SK-N-SH (cell line): Measurements from ENCODE around the gene CD96. TPM values are rescaled to one million over a fixed set of nuclear protein-coding genes. Genes with fewer than 3 reads are reported as not detected.

Experiments
- CTCF ChIA-PET: fragments of 300-600, 350-600 bp; formaldehyde crosslinking; extraction: SDS; loops from one replicate; lab custom pipeline; 2021; lab: Yijun Ruan, JAX
- POLR2A ChIA-PET: fragments of 350-600 bp; sonication (Branson Sonifier 250); formaldehyde crosslinking; extraction: SDS; loops from one replicate; lab custom pipeline; 2020; ENCODE audit warnings: antibody characterized with exemption, inconsistent platforms; lab: Yijun Ruan, JAX
- DNase-seq: peaks from one replicate; pipeline ENCODE4 v3.0.0; 2012
- H2AFZ ChIP-seq: fragments of 200-600 bp; sonication (generic); 2 replicates; pipeline ENCODE4 v1.8.1; 2016; ENCODE audit warnings: antibody characterized with exemption, mild to moderate bottlenecking, low read depth
- H3F3A ChIP-seq: fragments of 200-600 bp; sonication (generic); replicated peaks from 2 replicates; pipeline ENCODE3; 2016; ENCODE audit warnings: antibody characterized with exemption, mild to moderate bottlenecking; ENCODE audit not compliant: insufficient read depth
- H3K27ac ChIP-seq, 2 experiments: fragments of 200-500 bp in 1 of 2; fragments of 200-600 bp in 1 of 2; sonication (Bioruptor generic) in 1 of 2; sonication (generic), shearing (Covaris generic) in 1 of 2; 2 replicates each; pipeline versions ENCODE4 v1.5.1 to v1.6.1; 2014 to 2016; ENCODE audit warnings: low read depth in 2 of 2, inconsistent platforms in 1 of 2, low read length in 1 of 2, mild to moderate bottlenecking in 1 of 2, mixed read lengths in 1 of 2
- H3K27me3 ChIP-seq: fragments of 200-600 bp; sonication (generic), shearing (Covaris generic); 2 replicates; pipeline ENCODE4 v1.6.1; 2016; ENCODE audit warnings: mixed run types; ENCODE audit not compliant: insufficient read depth
- H3K36me3 ChIP-seq, 2 experiments: fragments of 200-500 bp in 1 of 2; fragments of 200-600 bp in 1 of 2; sonication (Bioruptor generic) in 1 of 2; sonication (generic) in 1 of 2; replicated peaks in 1 of 2; 2 replicates each; pipeline versions ENCODE3 to v1.5.1; 2014 to 2016; ENCODE audit warnings: low read length in 1 of 2, mild to moderate bottlenecking in 1 of 2; ENCODE audit not compliant: insufficient read depth in 2 of 2, control insufficient read depth in 1 of 2
- H3K4me1 ChIP-seq, 2 experiments: fragments of 200-500 bp in 1 of 2; fragments of 200-600 bp in 1 of 2; sonication (Bioruptor generic) in 1 of 2; sonication (generic), shearing (Covaris generic) in 1 of 2; 2 replicates each; pipeline versions ENCODE4 v1.5.1 to v1.6.1; 2014 to 2016; ENCODE audit warnings: low read depth in 1 of 2, low read length in 1 of 2, mixed run types in 1 of 2; ENCODE audit not compliant: insufficient read depth in 2 of 2, control insufficient read depth in 1 of 2
- H3K4me2 ChIP-seq: fragments of 200-600 bp; sonication (generic), shearing (Covaris generic); 2 replicates; pipeline ENCODE4 v1.6.1; 2017; ENCODE audit warnings: mixed run types
- H3K4me3 ChIP-seq, 2 experiments: fragments of 200-500 bp in 1 of 2; fragments of 200-600 bp in 1 of 2; sonication (Bioruptor generic) in 1 of 2; sonication (generic), shearing (Covaris generic) in 1 of 2; 2 replicates each; pipeline versions ENCODE4 v1.5.1 to v1.8.1; 2014 to 2016; ENCODE audit warnings: low read depth in 2 of 2, inconsistent platforms in 1 of 2, low read length in 1 of 2, mild to moderate bottlenecking in 1 of 2, mixed read lengths in 1 of 2, moderate library complexity in 1 of 2
- H3K79me2 ChIP-seq: fragments of 200-600 bp; sonication (generic); 2 replicates; pipeline ENCODE4 v1.8.1; 2017; ENCODE audit warnings: mild to moderate bottlenecking; ENCODE audit not compliant: insufficient read depth
- H3K9ac ChIP-seq: fragments of 200-600 bp; sonication (generic); 2 replicates; pipeline ENCODE4 v1.6.1; 2017; ENCODE audit warnings: mixed run types
- H3K9me2 ChIP-seq: fragments of 200-600 bp; sonication (generic); 2 replicates; pipeline ENCODE4 v1.6.1; 2017; ENCODE audit warnings: mixed run types
- H3K9me3 ChIP-seq: fragments of 200-600 bp; sonication (generic); 2 replicates; pipeline ENCODE4 v1.6.1; 2017; ENCODE audit warnings: mixed run types, mild to moderate bottlenecking, moderate library complexity
- H4K20me1 ChIP-seq: fragments of 200-600 bp; sonication (generic); 2 replicates; pipeline ENCODE4 v1.6.1; 2017; ENCODE audit warnings: mild to moderate bottlenecking, mixed run types; ENCODE audit not compliant: insufficient read depth
- CHD2 ChIP-seq: fragments of 150-350 bp; IDR thresholded peaks from 2 replicates; pipeline ENCODE4 v1.6.1; 2018; ENCODE audit warnings: low read length; ENCODE audit not compliant: partially characterized antibody
- EP300 ChIP-seq, 2 experiments: IDR thresholded peaks; 2 replicates each; pipeline versions ENCODE4 v1.4.0 to v1.6.1; 2012; ENCODE audit warnings: borderline replicate concordance in 1 of 2, low read depth in 1 of 2, low read length in 1 of 2
- FOXJ3 ChIP-seq: sonication (generic); formaldehyde crosslinking; IDR thresholded peaks from 2 replicates; pipeline ENCODE4 v1.5.1; 2020; ENCODE audit warnings: mild to moderate bottlenecking, missing genetic modification reagents
- NRF1 ChIP-seq: IDR thresholded peaks from 2 replicates; pipeline ENCODE4 v1.6.1; 2012; ENCODE audit warnings: low read depth, mild to moderate bottlenecking, low read length
- PBX3 ChIP-seq: IDR thresholded peaks from 2 replicates; pipeline ENCODE4; 2012
- REST ChIP-seq: IDR thresholded peaks from 2 replicates; pipeline ENCODE4 v1.6.1; 2012; ENCODE audit warnings: mild to moderate bottlenecking, low read depth, low read length, moderate library complexity
- RFX5 ChIP-seq: IDR thresholded peaks from 2 replicates; pipeline ENCODE4 v1.6.1; 2012; ENCODE audit warnings: mild to moderate bottlenecking, improper control_type of control experiment, low read length
- RXRA ChIP-seq: IDR thresholded peaks from 2 replicates; pipeline ENCODE4 v1.4.0; 2012; ENCODE audit warnings: low read depth, mild to moderate bottlenecking, borderline replicate concordance
- TAF1 ChIP-seq: IDR thresholded peaks from 2 replicates; pipeline ENCODE4 v1.6.1; 2012; ENCODE audit warnings: low read depth, mild to moderate bottlenecking, low read length, moderate library complexity, borderline replicate concordance
- YY1 ChIP-seq: IDR thresholded peaks from 2 replicates; pipeline ENCODE4 v1.4.0; 2012; ENCODE audit warnings: low read depth, mild to moderate bottlenecking
- WGBS: methylation state at CpG from one replicate; pipeline ENCODE4 v1.1.6; 2017; ENCODE audit warnings: low lambda C conversion rate; 5-methylcytosine and 5-hydroxymethylcytosine counted together
- polyA plus RNA-seq, 3 experiments: library from polyadenylated mRNA; depleted of rRNA; stranded (reverse); fragments of >200 nt; gene quantifications; 2 replicates each; pipeline ENCODE4 v1.2.3, GENCODE V29; 2012
- TF ChIP-seq, protein P1 (sequence below): fragments of 150-350 bp; IDR thresholded peaks from 2 replicates; pipeline ENCODE4 v1.6.1; 2017; ENCODE audit warnings: antibody characterized with exemption, low read length, low read depth, borderline replicate concordance
- TF ChIP-seq, protein P2 (sequence below): IDR thresholded peaks from 2 replicates; pipeline ENCODE4 v1.4.0; 2012; ENCODE audit warnings: low read depth
- TF ChIP-seq, protein P3 (sequence below): IDR thresholded peaks from 2 replicates; pipeline ENCODE4 v1.4.0; 2012; ENCODE audit warnings: low read depth, borderline replicate concordance

CD96 gene
- polyA plus RNA-seq, 1 of the 3 experiments (the other 2 are of a cell fraction), result 0.02 TPM

- Histone ChIP-seq H4K20me1 (no peaks in the 10 kb centered on the region), H3K27ac (peak overlapping the region in 1 of 2 experiments; percentile 32; a peak in 1 of 4 replicates), H3K4me2 (peak overlapping the region; percentile 19; the same call in 1 of the 2 replicates), H3K79me2 (no peaks in the 10 kb centered on the region), H3K27me3 (no peaks in the 10 kb centered on the region), H3K9ac (no peak overlapping the region), H3K36me3 (no peaks in the 10 kb centered on the region), H3F3A (peaks cover 25% of the 10 kb centered on the region), H2AFZ (no peak overlapping the region), H3K9me3 (no peaks in the 10 kb centered on the region), H3K9me2 (no peaks in the 10 kb centered on the region), H3K4me3 (no peak overlapping the region), H3K4me1 (peaks cover 0 to 25% of the 10 kb centered on the region in 2 experiments; a peak in 3 of 4 replicates)
- ChIA-PET POLR2A (no interaction called here), CTCF (no interaction called here)
- TF ChIP-seq, protein P1, sequence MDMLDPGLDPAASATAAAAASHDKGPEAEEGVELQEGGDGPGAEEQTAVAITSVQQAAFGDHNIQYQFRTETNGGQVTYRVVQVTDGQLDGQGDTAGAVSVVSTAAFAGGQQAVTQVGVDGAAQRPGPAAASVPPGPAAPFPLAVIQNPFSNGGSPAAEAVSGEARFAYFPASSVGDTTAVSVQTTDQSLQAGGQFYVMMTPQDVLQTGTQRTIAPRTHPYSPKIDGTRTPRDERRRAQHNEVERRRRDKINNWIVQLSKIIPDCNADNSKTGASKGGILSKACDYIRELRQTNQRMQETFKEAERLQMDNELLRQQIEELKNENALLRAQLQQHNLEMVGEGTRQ, result no peak
- TF ChIP-seq RFX5 (no peak), RXRA (no peak), NRF1 (no peak), TAF1 (no peak), FOXJ3 (CRISPR knock-in tag) (no peak), EP300 (IDR thresholded peaks at IDR 0.05; ENCODE audit: borderline replicate concordance in 1 of 2, low read depth in 1 of 2, low read length in 1 of 2) (no peak)
- DNase-seq, result no peak
- 72% methylated on average over 2 of the region's 2 CpGs for WGBS
Observed at GRCh38 chr3:111598552-111598951, 56.6 kb downstream of the CD96 start.

GRCh38 chr3:111601810-111602209 lies 59.8 kb downstream of the CD96 start:
- Histone ChIP-seq H3K9ac (no peak overlapping the region), H3K9me3 (no peaks in the 10 kb centered on the region), H3K79me2 (no peaks in the 10 kb centered on the region), H3K27ac (no peak overlapping the region), H3K9me2 (no peaks in the 10 kb centered on the region), H4K20me1 (no peaks in the 10 kb centered on the region), H3K4me1 (peaks cover 0 to under 1% of the 10 kb centered on the region in 2 experiments; a peak in 1 of 4 replicates), H3F3A (peaks cover 8% of the 10 kb centered on the region), H3K27me3 (no peaks in the 10 kb centered on the region), H3K36me3 (no peaks in the 10 kb centered on the region), H2AFZ (no peak overlapping the region), H3K4me3 (no peak overlapping the region), H3K4me2 (no peak overlapping the region)
- 69% methylated on average over 4 of the region's 4 CpGs for WGBS
- no peak for DNase-seq
- TF ChIP-seq, protein P2, sequence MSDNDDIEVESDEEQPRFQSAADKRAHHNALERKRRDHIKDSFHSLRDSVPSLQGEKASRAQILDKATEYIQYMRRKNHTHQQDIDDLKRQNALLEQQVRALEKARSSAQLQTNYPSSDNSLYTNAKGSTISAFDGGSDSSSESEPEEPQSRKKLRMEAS, result no peak
- TF ChIP-seq REST (no peak), CHD2 (no peak), PBX3 (no peak), YY1 (no peak)
- TF ChIP-seq, protein P3, sequence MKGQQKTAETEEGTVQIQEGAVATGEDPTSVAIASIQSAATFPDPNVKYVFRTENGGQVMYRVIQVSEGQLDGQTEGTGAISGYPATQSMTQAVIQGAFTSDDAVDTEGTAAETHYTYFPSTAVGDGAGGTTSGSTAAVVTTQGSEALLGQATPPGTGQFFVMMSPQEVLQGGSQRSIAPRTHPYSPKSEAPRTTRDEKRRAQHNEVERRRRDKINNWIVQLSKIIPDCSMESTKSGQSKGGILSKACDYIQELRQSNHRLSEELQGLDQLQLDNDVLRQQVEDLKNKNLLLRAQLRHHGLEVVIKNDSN, result no peak
- CTCF ChIA-PET, result no interaction called here
- POLR2A ChIA-PET, result no interaction called here
